CD4-positive, alpha-beta T cell (primary cell): ENCODE measurements around the gene RAD1. TPM values are rescaled to one million over a fixed set of nuclear protein-coding genes. Genes with fewer than 3 reads are reported as not detected.

Source experiments
- ATAC-seq: fragments of 200-7000 bp; cut with Tn5 transposase; one replicate; pipeline ENCODE4 v1.10.0; 2022; ENCODE audit warnings: mild to moderate bottlenecking; ENCODE audit not compliant: poor library complexity
- CTCF ChIA-PET: fragments of 350-600 bp; sonication (Branson Sonifier 250); formaldehyde crosslinking; loops from one replicate; lab custom pipeline; 2021; ENCODE audit warnings: antibody characterized with exemption, inconsistent platforms; lab: Charles Lee
- POLR2A ChIA-PET: fragments of 350-600 bp; sonication (Branson Sonifier 250); formaldehyde crosslinking; loops from one replicate; lab custom pipeline; 2021; ENCODE audit warnings: antibody characterized with exemption, inconsistent platforms; lab: Charles Lee
- DNase-seq, 14 experiments: peaks; one replicate each; pipeline ENCODE4 v3.0.0-alpha.2; 2013 to 2020; ENCODE audit warnings: mixed read lengths in 2 of 14
- H3K27ac ChIP-seq, 2 donors: one replicate each; pipeline versions ENCODE4 v1.5.1 to v1.7.0; 2013; ENCODE audit warnings: low read length in 2 of 2, low read depth in 1 of 2, mild to moderate bottlenecking in 1 of 2
- H3K27me3 ChIP-seq, 2 experiments: 1 replicate in 1 of 2; 2 replicates in 1 of 2; pipeline versions ENCODE4 v1.6.1 to v1.7.0; 2013; ENCODE audit warnings: low read length in 2 of 2, control low read depth in 1 of 2, mild to moderate bottlenecking in 1 of 2, moderate library complexity in 1 of 2; ENCODE audit not compliant: insufficient read depth in 2 of 2, control insufficient read depth in 1 of 2
- H3K36me3 ChIP-seq: one replicate; pipeline ENCODE4 v1.6.1; 2013; ENCODE audit warnings: low read length, control low read depth; ENCODE audit not compliant: insufficient read depth
- H3K4me1 ChIP-seq: one replicate; pipeline ENCODE4 v1.6.1; 2013; ENCODE audit warnings: low read length, control low read depth; ENCODE audit not compliant: insufficient read depth
- H3K4me3 ChIP-seq: one replicate; pipeline ENCODE4 v1.5.1; 2013; ENCODE audit warnings: mild to moderate bottlenecking, low read length, moderate library complexity
- H3K9me3 ChIP-seq, 2 experiments: 1 replicate in 1 of 2; 2 replicates in 1 of 2; pipeline versions ENCODE4 v1.6.1 to v1.7.0; 2013; ENCODE audit warnings: low read length in 2 of 2, mild to moderate bottlenecking in 2 of 2, control low read depth in 1 of 2, moderate library complexity in 1 of 2; ENCODE audit not compliant: control insufficient read depth in 1 of 2, insufficient read depth in 1 of 2
- H3K27ac Mint-ChIP-seq: one replicate; pipeline ENCODE4 v1.8.0; 2020; ENCODE audit warnings: mixed read lengths
- H3K27me3 Mint-ChIP-seq: one replicate; pipeline ENCODE4 v1.8.0; 2021; ENCODE audit warnings: mixed read lengths
- H3K36me3 Mint-ChIP-seq: one replicate; pipeline ENCODE4 v1.8.0; 2021; ENCODE audit warnings: low read depth, mixed read lengths
- H3K4me1 Mint-ChIP-seq: one replicate; pipeline ENCODE4 v1.8.0; 2021; ENCODE audit warnings: low read depth, mixed read lengths
- H3K4me3 Mint-ChIP-seq: one replicate; pipeline ENCODE4 v1.8.0; 2020; ENCODE audit warnings: mild to moderate bottlenecking, mixed read lengths
- H3K9me3 Mint-ChIP-seq: one replicate; pipeline ENCODE4 v1.8.0; 2020; ENCODE audit warnings: mixed read lengths
- intact Hi-C, 2 experiments: fragments of 100-400 bp; cut with DNase I in 1 of 2; cut with micrococcal nuclease in 1 of 2; formaldehyde crosslinking; loops; one replicate each; pipeline versions ENCODE4 v1.15.1 to v1.9.0; 2023 to 2025; cut with DNase I, micrococcal nuclease
- total RNA-seq, 174 experiments: library from RNA in 2 of 174; stranded (reverse) in 2 of 174; gene quantifications; one replicate each; pipeline ENCODE4 v1.2.3 and lab custom pipeline; 2021 to 2026
- TF ChIP-seq, protein P1 (sequence below): fragments of 200-600 bp; IDR thresholded peaks from one replicate; pipeline ENCODE4 v1.8.0; 2022; ENCODE audit warnings: antibody characterized with exemption, mild to moderate bottlenecking

RAD1 gene
- total RNA-seq, 2 experiments from 2014 or later, result 26.7 to 29.2 TPM

DNA sequence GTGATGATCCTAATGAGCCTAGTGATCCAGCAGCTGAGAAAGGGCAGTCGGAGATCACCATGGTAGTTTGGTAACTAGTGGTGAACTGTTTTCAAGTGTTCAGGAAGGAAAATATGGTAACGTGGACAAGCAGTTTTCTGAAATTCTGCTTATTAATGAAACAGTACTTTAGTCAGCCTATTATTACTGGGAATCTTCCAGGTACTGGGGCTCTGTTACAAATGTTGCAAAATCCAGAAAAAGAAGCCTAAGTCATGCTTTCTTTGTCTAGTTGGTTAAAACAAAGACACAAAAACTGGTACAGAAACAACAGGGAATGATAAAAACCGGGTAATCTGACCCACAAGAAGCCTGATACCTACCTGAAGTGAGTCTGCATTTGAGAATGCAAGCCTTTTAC is 58.1 kb downstream of the RAD1 start:
- ATAC-seq, result no peak
- intact Hi-C loops, result no loop called here
- TF ChIP-seq, protein P1, sequence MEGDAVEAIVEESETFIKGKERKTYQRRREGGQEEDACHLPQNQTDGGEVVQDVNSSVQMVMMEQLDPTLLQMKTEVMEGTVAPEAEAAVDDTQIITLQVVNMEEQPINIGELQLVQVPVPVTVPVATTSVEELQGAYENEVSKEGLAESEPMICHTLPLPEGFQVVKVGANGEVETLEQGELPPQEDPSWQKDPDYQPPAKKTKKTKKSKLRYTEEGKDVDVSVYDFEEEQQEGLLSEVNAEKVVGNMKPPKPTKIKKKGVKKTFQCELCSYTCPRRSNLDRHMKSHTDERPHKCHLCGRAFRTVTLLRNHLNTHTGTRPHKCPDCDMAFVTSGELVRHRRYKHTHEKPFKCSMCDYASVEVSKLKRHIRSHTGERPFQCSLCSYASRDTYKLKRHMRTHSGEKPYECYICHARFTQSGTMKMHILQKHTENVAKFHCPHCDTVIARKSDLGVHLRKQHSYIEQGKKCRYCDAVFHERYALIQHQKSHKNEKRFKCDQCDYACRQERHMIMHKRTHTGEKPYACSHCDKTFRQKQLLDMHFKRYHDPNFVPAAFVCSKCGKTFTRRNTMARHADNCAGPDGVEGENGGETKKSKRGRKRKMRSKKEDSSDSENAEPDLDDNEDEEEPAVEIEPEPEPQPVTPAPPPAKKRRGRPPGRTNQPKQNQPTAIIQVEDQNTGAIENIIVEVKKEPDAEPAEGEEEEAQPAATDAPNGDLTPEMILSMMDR, result no peak
- no peaks in the 10 kb centered on the region for H3K9me3 Mint-ChIP-seq
- no peaks in the 10 kb centered on the region for H3K4me1 Mint-ChIP-seq
- H3K27me3 Mint-ChIP-seq, result no peaks in the 10 kb centered on the region
- CTCF ChIA-PET, result no interaction called here
- Histone ChIP-seq H3K27me3 (no peaks in the 10 kb centered on the region), H3K27ac (no peak overlapping the region), H3K9me3 (no peaks in the 10 kb centered on the region), H3K4me1 (no peaks in the 10 kb centered on the region), H3K4me3 (no peak overlapping the region), H3K36me3 (no peaks in the 10 kb centered on the region)
- H3K36me3 Mint-ChIP-seq, result no peaks in the 10 kb centered on the region
- H3K4me3 Mint-ChIP-seq, result no peak overlapping the region
- no peak overlapping the region for H3K27ac Mint-ChIP-seq
- DNase-seq, result no peak
- POLR2A ChIA-PET, result no interaction called here

Other genes with a start within 250 kb of the RAD1 start
- under 1 TPM in 1 of 2 experiments, not detected in 1; 0.20 TPM for gene TTC23L, start 76.3 kb downstream of the RAD1 start, total RNA-seq
- gene BRIX1, start 207 bp upstream of the RAD1 start, total RNA-seq, result 10 to 100 TPM; 29.7 to 30.2 TPM
- 10 to 100 TPM; 47.9 to 50.4 TPM for gene DNAJC21, start 14.1 kb upstream of the RAD1 start, total RNA-seq
- gene AGXT2, start 132.4 kb upstream of the RAD1 start, total RNA-seq, result not detected